ENCODE results near the gene FBXW10B. TPM values are rescaled to one million over a fixed set of nuclear protein-coding genes. Genes with fewer than 3 reads are reported as not detected.

Gene FBXW10B
- total RNA-seq, 1 donor from 2014 or later = 0.13 TPM

Other genes starting within 250 kb of the FBXW10B start
- 0.64 and 1.3 TPM in 2 replicates for gene CDRT4, start 152.1 kb downstream of the FBXW10B start, total RNA-seq
- 9.9 and 10.3 TPM in 2 replicates for gene TVP23C, start 56.2 kb downstream of the FBXW10B start, total RNA-seq
- gene TRIM16, start 64.6 kb upstream of the FBXW10B start, total RNA-seq = 41.5 and 58.3 TPM in 2 replicates
- 25.4 and 37.0 TPM in 2 replicates for gene ZNF286A, start 80.0 kb upstream of the FBXW10B start, total RNA-seq
- not detected in 2 replicates for gene TBC1D26, start 112.6 kb upstream of the FBXW10B start, total RNA-seq

All from dermis microvascular lymphatic vessel endothelial cell (primary cell).